Neural cell (in vitro differentiated cells): ENCODE results near the gene ERICH2. TPM values are rescaled to one million over a fixed set of nuclear protein-coding genes. Genes with fewer than 3 reads are reported as not detected.

Experiments used
- H2AFZ ChIP-seq: fragments of 200-600, 300-800 bp; sonication (generic), shearing (Covaris generic); 2 replicates; pipeline ENCODE4 v1.6.0; 2014; ENCODE audit warnings: low read depth, mild to moderate bottlenecking, antibody characterized with exemption, low read length, moderate library complexity
- H3F3A ChIP-seq: fragments of 200-600 bp; shearing (Covaris generic); 2 replicates; pipeline ENCODE4 v1.6.1; 2016; ENCODE audit warnings: mild to moderate bottlenecking, moderate library complexity, mixed read lengths, antibody characterized with exemption, low read length; ENCODE audit not compliant: insufficient read depth, poor library complexity, severe bottlenecking
- H3K27ac ChIP-seq: fragments of 200-600, 300-800 bp; sonication (generic), shearing (Covaris generic); 2 replicates; pipeline ENCODE4 v1.5.1; 2014; ENCODE audit warnings: mild to moderate bottlenecking, low read length, moderate library complexity
- H3K27me3 ChIP-seq: fragments of 300-800, 200-600 bp; sonication (generic), shearing (Covaris generic); 2 replicates; pipeline ENCODE4 v1.6.0; 2014; ENCODE audit warnings: mild to moderate bottlenecking, low read depth, low read length, moderate library complexity; ENCODE audit not compliant: insufficient read depth
- H3K36me3 ChIP-seq: fragments of 300-800, 200-600 bp; sonication (generic), shearing (Covaris generic); 2 replicates; pipeline ENCODE4 v1.5.1; 2014; ENCODE audit warnings: mild to moderate bottlenecking, antibody characterized with exemption, low read length, moderate library complexity; ENCODE audit not compliant: insufficient read depth
- H3K4me2 ChIP-seq: fragments of 300-800, 200-600 bp; sonication (generic), shearing (Covaris generic); 2 replicates; pipeline ENCODE4 v1.6.0; 2014; ENCODE audit warnings: mild to moderate bottlenecking, low read length
- H3K4me3 ChIP-seq: fragments of 300-800, 200-600 bp; sonication (generic), shearing (Covaris generic); 2 replicates; pipeline ENCODE4 v1.5.1; 2014; ENCODE audit warnings: mild to moderate bottlenecking, low read length, moderate library complexity
- H3K79me2 ChIP-seq: fragments of 200-600 bp; shearing (Covaris generic); replicated peaks from 2 replicates; pipeline ENCODE4 v1.6.0; 2014; ENCODE audit warnings: mild to moderate bottlenecking, low read length, moderate library complexity; ENCODE audit not compliant: insufficient read depth
- H3K9ac ChIP-seq: fragments of 300-800, 200-600 bp; sonication (generic), shearing (Covaris generic); 2 replicates; pipeline ENCODE4 v1.6.1; 2016; ENCODE audit warnings: mild to moderate bottlenecking, low read length, mixed read lengths
- H3K9me2 ChIP-seq: fragments of 200-600 bp; shearing (Covaris generic); 2 replicates; pipeline ENCODE4 v1.6.1; 2016; ENCODE audit warnings: mild to moderate bottlenecking, low read length, mixed read lengths; ENCODE audit not compliant: insufficient read depth
- H3K9me3 ChIP-seq: fragments of 200-600, 300-800 bp; sonication (generic), shearing (Covaris generic); 2 replicates; pipeline ENCODE4 v1.6.1; 2016; ENCODE audit warnings: mild to moderate bottlenecking, mixed run types, low read length, moderate library complexity, mixed read lengths
- H4K20me1 ChIP-seq: fragments of 200-600 bp; shearing (Covaris generic); 2 replicates; pipeline ENCODE4 v1.6.1; 2016; ENCODE audit warnings: mild to moderate bottlenecking, mixed run types; ENCODE audit not compliant: insufficient read depth
- EP300 ChIP-seq: fragments of 450-650 bp; conservative IDR thresholded peaks from 2 replicates; pipeline ENCODE4 v1.6.1; 2014; ENCODE audit warnings: antibody characterized with exemption, mild to moderate bottlenecking, moderate library complexity; ENCODE audit not compliant: poor library complexity, severe bottlenecking
- EZH2 ChIP-seq: fragments of 200-600, 300-800 bp; shearing (Covaris generic), sonication (generic); IDR thresholded peaks from 2 replicates; pipeline ENCODE4 v1.6.1; 2014; ENCODE audit warnings: antibody characterized with exemption, low read length, borderline replicate concordance, mild to moderate bottlenecking; ENCODE audit not compliant: insufficient read depth, poor library complexity, severe bottlenecking
- MXI1 ChIP-seq: fragments of 450-650 bp; conservative IDR thresholded peaks from 2 replicates; pipeline ENCODE4 v1.6.1; 2014; ENCODE audit warnings: antibody characterized with exemption, mild to moderate bottlenecking; ENCODE audit not compliant: poor library complexity, severe bottlenecking
- POLR2AphosphoS5 ChIP-seq: IDR thresholded peaks from 2 replicates; pipeline ENCODE4 v1.6.1; 2012
- RAD21 ChIP-seq: fragments of 450-650 bp; conservative IDR thresholded peaks from 2 replicates; pipeline ENCODE4 v1.6.1; 2014; ENCODE audit warnings: antibody characterized with exemption, mild to moderate bottlenecking, moderate library complexity
- SMC3 ChIP-seq: fragments of 450-650 bp; conservative IDR thresholded peaks from 2 replicates; pipeline ENCODE4 v1.6.1; 2014; ENCODE audit warnings: antibody characterized with exemption, mild to moderate bottlenecking, moderate library complexity; ENCODE audit not compliant: poor library complexity
- TAF1 ChIP-seq: IDR thresholded peaks from 2 replicates; pipeline ENCODE4 v1.6.1; 2012; ENCODE audit warnings: low read depth
- polyA plus RNA-seq: library from polyadenylated mRNA; depleted of rRNA; stranded (reverse); fragments of >200 nt; gene quantifications from 2 replicates; pipeline ENCODE4 v1.2.3, GENCODE V29; 2014
- TF ChIP-seq, protein P1 (sequence below): fragments of 450-650 bp; IDR thresholded peaks from 2 replicates; pipeline ENCODE4 v1.5.1; 2014; ENCODE audit warnings: antibody characterized with exemption, mild to moderate bottlenecking, moderate library complexity; ENCODE audit not compliant: poor library complexity, severe bottlenecking
- TF ChIP-seq, protein P2 (sequence below): IDR thresholded peaks from 2 replicates; pipeline ENCODE4 v1.6.1; 2012; ENCODE audit warnings: borderline replicate concordance

ERICH2 gene
- polyA plus RNA-seq, 1 donor from 2014 or later = 1.3 TPM

DNA sequence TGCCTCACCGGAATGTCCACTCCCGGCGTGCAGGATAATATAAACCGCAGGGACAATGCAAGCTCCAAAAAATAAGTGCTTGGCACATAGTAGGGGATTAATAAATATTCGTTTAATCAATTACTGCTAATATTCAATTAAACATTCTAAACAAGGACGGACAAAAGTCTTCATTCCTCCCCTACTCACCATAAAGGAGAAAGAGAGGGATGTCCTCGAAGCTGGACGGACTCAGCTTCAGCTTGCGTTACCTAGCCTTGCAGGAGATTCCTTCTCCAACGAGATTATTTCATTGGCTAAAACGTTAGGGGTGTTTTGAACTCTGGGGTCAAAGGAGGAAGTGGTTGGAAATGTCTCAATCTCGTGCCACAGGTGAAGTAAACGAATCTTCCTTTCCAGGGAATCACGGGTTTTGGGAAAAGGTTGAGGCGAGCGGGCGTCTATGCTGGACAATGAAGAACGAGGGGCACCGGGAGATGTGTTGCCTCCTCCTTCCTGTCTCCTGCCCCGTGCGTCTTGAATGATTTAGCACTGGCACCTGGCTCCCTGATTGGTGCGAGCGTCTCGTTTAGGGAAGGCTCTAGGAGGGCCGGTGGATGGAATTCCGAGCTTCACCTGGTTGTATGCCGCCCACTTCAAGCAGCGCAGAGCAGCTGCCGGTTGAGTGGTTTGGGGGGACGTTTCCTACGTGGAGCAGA lies 44.5 kb downstream of the ERICH2 start:
- H3K36me3 ChIP-seq = no peaks in the 10 kb centered on the region
- H4K20me1 ChIP-seq = no peaks in the 10 kb centered on the region
- no peaks in the 10 kb centered on the region for H3K9me3 ChIP-seq
- H3K4me3 ChIP-seq = peak overlapping the region; percentile 80
- H2AFZ ChIP-seq = no peak overlapping the region
- peak overlapping the region; percentile 77 for H3K9ac ChIP-seq
- peak overlapping the region; percentile 30 for H3K4me2 ChIP-seq
- no peaks in the 10 kb centered on the region for H3K79me2 ChIP-seq
- peak overlapping the region; percentile 77 for H3K27ac ChIP-seq
- H3K9me2 ChIP-seq = no peaks in the 10 kb centered on the region
- no peaks in the 10 kb centered on the region for H3F3A ChIP-seq
- TF ChIP-seq TAF1 = peak; percentile 1
- TF ChIP-seq, protein P1, sequence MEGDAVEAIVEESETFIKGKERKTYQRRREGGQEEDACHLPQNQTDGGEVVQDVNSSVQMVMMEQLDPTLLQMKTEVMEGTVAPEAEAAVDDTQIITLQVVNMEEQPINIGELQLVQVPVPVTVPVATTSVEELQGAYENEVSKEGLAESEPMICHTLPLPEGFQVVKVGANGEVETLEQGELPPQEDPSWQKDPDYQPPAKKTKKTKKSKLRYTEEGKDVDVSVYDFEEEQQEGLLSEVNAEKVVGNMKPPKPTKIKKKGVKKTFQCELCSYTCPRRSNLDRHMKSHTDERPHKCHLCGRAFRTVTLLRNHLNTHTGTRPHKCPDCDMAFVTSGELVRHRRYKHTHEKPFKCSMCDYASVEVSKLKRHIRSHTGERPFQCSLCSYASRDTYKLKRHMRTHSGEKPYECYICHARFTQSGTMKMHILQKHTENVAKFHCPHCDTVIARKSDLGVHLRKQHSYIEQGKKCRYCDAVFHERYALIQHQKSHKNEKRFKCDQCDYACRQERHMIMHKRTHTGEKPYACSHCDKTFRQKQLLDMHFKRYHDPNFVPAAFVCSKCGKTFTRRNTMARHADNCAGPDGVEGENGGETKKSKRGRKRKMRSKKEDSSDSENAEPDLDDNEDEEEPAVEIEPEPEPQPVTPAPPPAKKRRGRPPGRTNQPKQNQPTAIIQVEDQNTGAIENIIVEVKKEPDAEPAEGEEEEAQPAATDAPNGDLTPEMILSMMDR = no peak
- peaks cover 69% of the 10 kb centered on the region for H3K27me3 ChIP-seq

DNA sequence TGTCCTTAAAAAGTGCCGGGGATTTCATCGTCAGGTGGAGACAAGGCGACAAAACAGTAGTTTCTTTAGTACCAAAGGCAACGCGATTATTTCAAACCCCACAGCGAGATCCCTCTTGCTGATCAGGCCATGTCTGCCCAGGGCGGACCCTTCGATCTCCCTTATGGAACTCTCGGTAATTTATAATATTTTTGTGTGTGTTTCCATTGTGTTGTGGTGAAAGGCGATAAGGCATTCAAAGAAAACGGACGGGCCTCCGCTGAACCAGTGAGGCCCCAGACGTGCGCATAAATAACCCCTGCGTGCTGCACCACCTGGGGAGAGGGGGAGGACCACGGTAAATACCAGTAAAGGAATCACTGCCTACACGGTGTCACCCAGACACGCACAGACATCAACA lies 45.1 kb downstream of the ERICH2 start:
- Histone ChIP-seq H4K20me1 (no peaks in the 10 kb centered on the region), H3K4me3 (peak overlapping the region; percentile 80), H3K9ac (peak overlapping the region; percentile 77), H3K9me2 (no peaks in the 10 kb centered on the region), H2AFZ (no peak overlapping the region), H3K4me2 (peak overlapping the region; percentile 81), H3K27me3 (peaks cover 75% of the 10 kb centered on the region), H3K79me2 (no peaks in the 10 kb centered on the region), H3K27ac (peak overlapping the region; percentile 77), H3K9me3 (no peaks in the 10 kb centered on the region), H3K36me3 (no peaks in the 10 kb centered on the region), H3F3A (no peaks in the 10 kb centered on the region)
- TF ChIP-seq TAF1 (no peak), RAD21 (no peak), EP300 (no peak), SMC3 (no peak), POLR2AphosphoS5 (no peak), EZH2 (no peak), MXI1 (no peak)
- TF ChIP-seq, protein P2, sequence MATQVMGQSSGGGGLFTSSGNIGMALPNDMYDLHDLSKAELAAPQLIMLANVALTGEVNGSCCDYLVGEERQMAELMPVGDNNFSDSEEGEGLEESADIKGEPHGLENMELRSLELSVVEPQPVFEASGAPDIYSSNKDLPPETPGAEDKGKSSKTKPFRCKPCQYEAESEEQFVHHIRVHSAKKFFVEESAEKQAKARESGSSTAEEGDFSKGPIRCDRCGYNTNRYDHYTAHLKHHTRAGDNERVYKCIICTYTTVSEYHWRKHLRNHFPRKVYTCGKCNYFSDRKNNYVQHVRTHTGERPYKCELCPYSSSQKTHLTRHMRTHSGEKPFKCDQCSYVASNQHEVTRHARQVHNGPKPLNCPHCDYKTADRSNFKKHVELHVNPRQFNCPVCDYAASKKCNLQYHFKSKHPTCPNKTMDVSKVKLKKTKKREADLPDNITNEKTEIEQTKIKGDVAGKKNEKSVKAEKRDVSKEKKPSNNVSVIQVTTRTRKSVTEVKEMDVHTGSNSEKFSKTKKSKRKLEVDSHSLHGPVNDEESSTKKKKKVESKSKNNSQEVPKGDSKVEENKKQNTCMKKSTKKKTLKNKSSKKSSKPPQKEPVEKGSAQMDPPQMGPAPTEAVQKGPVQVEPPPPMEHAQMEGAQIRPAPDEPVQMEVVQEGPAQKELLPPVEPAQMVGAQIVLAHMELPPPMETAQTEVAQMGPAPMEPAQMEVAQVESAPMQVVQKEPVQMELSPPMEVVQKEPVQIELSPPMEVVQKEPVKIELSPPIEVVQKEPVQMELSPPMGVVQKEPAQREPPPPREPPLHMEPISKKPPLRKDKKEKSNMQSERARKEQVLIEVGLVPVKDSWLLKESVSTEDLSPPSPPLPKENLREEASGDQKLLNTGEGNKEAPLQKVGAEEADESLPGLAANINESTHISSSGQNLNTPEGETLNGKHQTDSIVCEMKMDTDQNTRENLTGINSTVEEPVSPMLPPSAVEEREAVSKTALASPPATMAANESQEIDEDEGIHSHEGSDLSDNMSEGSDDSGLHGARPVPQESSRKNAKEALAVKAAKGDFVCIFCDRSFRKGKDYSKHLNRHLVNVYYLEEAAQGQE = no peak
- TF ChIP-seq, protein P1 = no peak
